ENCODE results near the gene RTP5. TPM values are rescaled to one million over a fixed set of nuclear protein-coding genes. Genes with fewer than 3 reads are reported as not detected.

RTP5 gene
- total RNA-seq, 1 donor: 1.1 TPM

DNA sequence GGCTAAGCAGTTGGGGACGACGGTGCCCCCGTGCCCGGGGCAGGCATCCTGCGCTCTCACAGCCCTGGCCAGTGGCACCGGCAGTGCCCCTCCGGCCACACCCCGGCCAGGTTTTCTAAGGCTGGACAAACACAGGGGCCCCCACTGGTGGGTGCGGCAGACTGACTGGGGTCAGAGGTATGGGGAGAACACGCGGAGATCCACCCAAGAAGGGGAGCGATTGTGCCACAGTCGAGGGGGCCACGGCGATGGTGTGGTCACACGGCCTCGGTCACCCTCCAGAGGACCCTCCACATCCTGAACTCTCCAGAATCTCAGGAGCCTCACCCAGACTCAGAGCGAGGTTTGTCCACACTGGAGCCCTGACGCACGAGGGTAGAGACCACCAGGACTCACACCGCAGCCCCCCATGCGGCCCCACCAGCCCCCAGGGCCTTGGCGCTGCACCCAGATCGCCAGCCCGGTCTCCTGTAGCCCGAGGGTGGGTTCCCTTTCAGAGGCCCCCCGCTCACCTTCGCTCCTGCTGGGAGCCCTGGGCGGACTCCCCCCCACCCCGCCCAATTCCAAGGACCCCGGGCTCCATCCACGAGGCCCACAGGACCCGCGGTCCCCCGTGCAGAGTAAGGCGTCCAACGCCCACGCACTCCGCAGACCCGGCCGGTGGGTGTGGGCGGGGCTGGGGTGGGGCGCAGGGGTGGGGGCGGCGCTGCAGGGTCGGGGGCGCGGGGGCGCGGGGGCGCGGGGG is 26.0 kb upstream of the RTP5 start:
- DNase-seq (ENCODE audit: low read depth in 2 of 3, low spot score in 2 of 3): no peak

DNA sequence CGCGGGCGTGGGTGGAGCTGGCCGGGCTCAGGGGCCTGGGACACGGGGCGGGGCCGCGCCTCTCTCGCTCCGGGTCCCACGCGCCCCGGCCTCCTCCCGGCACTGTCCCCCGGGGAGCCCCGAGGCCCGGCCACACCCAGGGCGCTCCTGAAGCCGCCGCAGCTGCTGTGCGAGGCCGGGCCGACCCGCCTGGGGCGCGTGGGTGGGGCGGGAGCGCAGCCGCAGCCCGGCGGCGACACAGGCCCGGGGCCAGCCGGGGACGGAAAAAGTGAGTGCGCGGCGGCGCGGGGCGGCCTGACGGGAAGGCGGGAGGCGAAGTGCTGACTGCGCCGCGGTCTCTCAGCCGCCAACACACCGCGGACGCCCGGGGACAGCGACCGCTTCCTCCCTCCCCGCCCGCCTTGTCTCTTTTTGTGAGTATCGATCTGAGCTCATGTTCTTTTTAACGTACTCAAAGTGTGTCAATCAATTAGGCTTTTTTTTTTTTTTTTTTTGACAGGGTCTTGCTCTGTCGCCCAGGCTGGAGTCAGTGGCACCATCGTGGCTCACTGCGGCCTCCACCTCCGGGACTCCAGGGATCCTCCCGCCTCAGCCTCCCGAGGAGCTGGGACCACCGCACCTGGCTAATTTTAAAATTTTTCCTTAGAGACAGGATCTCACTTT is 25.3 kb upstream of the RTP5 start:
- peak; percentile 52 to 86 (median 77) for DNase-seq (ENCODE audit: low read depth in 2 of 3, low spot score in 2 of 3)

DNA sequence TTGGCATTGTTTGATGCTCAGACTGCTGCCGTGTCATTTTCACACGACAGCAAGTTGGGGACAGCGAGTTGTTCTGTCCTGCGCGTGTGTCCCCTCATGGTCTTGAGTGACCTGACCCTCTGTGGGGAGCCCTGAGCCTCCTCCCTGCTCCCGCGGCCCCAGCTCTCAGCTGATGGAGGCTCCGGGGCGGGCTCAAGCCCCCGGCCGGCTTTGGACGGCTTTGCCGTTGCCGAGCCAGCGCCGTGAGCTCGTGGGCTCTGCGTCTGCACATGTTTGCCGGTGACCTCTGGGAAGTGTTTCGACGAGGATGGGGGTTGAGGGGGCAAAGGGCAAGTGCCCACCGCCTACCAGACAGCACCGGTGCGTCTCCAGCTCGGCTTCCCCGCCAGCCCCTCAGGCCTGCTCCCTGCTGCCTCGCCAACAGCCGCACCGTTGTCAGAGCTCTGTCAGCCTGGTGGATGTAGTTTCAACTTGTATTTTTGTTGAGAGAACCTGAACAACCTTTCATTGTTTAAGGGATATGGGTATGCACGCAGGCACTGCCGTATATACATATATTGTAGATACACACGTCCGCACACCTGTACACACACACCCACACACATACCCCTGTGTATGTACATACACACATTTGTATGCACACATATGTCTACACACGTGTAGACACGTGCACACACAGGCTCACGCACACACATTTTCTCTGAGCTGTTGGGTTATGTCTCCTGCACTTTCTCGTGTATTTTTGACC is 24.5 kb upstream of the RTP5 start:
- DNase-seq (ENCODE audit: low read depth in 2 of 3, low spot score in 2 of 3): no peak

GRCh38 chr2:241846406-241846805 is 23.1 kb upstream of the RTP5 start:
- no peak for DNase-seq (ENCODE audit: low read depth in 2 of 3, low spot score in 2 of 3)

DNA sequence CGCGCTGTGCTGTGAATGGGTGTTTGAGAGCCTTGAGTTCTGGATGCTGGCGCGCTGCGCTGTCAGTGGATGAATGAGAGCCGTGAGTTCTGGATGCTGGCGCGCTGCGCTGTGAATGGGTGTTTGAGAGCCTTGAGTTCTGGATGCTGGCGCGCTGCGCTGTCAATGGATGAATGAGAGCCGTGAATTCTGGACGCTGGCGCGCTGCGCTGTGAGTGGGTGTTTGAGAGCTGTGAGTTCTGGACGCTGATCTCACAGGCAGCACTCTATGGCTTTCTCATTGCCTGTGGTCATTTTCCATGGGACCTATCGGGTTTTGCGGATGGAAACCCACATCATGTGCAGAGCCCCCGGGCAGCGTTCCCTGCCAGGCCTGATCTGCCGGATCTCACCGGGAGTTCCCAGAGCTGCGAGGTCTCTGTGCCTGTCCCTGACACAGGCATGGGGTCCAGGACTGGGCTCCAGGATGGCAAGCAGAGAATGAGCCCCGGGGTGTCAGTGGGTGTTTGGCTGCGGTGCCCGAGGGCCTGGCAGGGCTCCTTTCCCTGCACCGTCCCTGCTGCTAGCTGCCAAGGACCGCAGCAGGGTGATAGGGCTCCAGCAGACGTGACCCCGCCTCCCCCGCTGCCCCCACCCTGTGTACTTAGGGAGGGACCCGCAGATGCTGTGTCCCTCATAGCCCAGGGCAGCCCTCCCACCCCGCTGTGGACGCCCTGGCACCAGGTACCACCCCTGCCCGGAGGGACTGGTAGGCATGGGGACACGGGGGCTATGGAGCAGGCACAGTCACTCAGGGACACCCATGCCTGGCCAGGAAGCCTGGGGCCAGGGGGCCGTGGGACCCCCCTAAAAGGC is 20.5 kb upstream of the RTP5 start:
- DNase-seq (ENCODE audit: low read depth in 2 of 3, low spot score in 2 of 3): no peak

DNA sequence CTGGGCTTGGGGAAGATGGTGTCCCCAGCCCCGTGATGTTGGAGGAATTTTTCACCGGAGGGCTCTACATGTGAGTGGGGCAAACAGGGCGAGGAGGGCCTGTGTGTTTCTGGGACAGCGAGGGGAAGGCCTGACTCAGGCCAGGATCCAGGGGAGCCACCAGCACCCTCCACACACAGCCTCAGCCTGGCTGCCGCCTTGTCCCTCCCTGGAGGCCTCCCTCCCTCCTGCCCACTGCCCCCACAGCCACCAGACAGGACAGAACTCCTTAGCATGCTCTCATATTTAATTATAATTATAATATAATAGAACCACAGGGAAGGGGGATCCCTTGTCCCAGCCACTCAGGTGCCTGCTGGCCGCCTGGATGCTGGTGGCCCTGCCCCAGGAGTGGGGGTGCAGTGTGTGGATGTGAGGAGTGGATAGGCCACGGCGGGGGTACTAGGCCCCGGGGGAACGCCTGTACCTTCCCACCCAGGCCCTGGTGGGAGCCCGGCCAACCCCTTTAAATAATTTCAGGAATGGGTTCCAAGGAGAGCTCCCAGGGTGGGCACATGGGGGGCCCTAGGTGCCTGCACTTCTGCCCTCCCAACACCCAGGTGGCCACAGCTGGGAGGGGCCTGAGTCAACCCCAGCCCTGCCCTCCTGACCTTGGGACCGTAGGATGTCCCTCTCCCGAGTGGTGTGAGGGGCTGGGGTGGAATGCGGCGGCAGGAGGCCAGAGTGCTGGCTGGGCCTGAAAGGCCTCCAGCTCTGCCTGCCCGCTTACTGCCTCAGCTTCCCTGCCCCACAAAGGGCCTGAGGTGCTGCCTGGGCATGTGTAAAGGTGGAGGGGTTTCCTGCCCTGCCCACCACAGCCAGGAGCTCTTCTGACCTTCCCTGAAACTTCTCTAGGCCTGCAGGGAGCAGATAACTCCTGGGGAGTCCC is 19.6 kb upstream of the RTP5 start:
- no peak for DNase-seq (ENCODE audit: low read depth in 2 of 3, low spot score in 2 of 3)

DNA sequence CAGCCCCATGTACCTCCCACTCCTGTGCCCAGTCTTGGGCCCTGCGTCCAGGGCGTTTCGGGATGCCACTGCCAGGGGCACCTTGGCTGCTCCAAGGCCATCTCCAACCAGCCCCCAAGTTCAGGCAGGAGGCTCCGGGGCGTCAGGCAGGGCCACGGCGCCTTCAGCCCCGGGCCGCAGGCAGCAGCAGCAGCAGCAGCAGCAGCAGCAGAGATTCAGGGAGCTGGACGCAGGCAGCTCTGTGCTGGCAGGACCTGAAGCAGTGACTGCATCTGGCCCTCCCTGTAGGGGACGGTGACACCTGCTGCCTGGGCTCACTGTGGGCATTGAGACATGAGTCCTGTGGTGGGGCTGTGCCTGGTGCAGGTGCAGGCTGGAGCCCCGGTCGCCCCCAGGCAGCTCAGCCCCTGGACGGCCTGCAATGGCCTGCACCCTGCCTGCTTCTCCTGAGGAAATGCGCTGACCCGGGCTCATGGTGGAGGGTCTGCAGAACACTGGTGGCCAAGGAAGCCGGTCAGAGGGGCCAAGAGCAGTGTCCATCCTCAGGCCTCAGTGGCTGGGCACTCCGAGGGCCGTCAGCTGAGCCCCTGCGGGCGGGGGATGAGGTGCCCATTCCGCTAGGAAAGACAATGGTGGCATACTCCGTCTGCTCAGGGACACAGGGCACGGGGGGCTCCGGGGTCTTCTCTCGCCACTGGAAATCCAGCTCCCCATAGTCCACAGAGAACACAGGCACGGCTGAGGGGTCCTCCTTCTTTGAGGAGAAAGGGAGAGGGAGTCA is 18.8 kb upstream of the RTP5 start:
- DNase-seq (ENCODE audit: low read depth in 2 of 3, low spot score in 2 of 3): no peak

GRCh38 chr2:241851325-241852115 is 18.0 kb upstream of the RTP5 start:
- no peak for DNase-seq (ENCODE audit: low read depth in 2 of 3, low spot score in 2 of 3)

GRCh38 chr2:241852116-241852980 is 17.2 kb upstream of the RTP5 start:
- no peak for DNase-seq (ENCODE audit: low read depth in 2 of 3, low spot score in 2 of 3)

GRCh38 chr2:241852981-241853631 is 16.4 kb upstream of the RTP5 start:
- no peak for DNase-seq (ENCODE audit: low read depth in 2 of 3, low spot score in 2 of 3)

DNA sequence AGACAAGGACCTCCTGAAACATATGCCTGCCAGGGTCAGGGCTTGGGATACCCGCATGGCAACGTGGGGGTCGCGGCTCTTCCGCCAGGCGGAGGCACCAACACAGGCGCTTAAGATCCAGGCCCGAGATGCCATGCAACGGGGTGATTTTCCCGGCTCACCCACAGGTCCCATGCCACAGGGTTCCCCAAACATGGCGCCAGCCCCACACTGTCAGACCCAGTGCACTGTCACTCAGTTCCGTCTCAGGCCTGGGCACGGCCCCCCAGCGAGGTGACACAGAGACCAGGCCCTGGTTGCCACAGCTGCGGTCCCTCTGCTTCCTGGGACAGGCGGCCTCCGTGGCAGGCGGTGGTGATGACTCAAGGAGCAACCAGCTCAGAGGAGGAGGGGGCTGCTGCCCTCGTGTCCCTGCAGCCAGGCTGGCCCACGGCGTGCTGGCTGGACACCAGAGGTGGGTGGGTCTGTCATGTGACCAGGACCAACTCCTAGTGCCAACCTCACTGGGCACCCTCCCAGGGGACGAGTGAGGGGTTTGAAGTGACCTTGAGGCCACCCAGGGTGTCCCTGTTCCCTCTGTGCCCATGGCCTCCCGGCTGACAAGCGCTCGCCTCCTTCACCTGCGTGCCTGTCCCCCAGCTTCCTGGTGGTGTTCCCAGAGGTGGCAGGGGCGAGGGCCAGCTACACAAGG is 15.7 kb upstream of the RTP5 start:
- DNase-seq (ENCODE audit: low read depth in 2 of 3, low spot score in 2 of 3): no peak

GRCh38 chr2:241854342-241855244 is 14.9 kb upstream of the RTP5 start:
- peak in 1 of 3 donors; percentile 56 for DNase-seq (ENCODE audit: low read depth in 2 of 3, low spot score in 2 of 3)

DNA sequence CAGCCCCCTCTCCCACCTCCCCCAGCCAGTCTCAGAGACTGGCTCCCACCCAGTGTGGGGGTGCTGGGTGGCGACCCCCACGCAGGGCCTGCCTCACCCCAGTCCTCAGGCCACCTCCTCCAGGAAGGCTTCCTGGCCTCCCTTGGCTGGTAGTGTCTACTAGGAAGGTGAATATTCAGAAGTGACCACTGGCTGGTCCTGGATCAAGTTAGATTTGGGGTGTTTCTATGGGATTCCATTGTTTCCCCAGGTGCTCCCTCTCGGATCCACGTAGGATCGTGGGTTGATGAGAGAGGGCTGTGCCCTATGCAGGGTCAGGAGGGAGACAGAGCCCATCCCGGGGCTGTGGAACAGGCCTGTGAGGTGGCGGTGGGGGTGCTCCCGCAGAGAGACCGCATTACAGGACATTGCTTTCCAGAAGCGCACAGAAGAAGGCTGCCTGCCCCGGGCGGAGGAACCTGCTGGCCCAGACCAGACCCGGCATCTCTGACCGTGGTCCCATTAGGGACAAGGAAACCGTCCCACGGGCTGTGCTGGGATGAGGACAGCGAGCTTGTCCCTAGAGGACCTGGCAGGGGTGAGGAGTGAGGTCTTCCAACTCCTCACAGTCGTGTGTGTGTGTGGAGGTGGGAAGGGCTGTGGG is 14.2 kb upstream of the RTP5 start:
- no peak for DNase-seq (ENCODE audit: low read depth in 2 of 3, low spot score in 2 of 3)

DNA sequence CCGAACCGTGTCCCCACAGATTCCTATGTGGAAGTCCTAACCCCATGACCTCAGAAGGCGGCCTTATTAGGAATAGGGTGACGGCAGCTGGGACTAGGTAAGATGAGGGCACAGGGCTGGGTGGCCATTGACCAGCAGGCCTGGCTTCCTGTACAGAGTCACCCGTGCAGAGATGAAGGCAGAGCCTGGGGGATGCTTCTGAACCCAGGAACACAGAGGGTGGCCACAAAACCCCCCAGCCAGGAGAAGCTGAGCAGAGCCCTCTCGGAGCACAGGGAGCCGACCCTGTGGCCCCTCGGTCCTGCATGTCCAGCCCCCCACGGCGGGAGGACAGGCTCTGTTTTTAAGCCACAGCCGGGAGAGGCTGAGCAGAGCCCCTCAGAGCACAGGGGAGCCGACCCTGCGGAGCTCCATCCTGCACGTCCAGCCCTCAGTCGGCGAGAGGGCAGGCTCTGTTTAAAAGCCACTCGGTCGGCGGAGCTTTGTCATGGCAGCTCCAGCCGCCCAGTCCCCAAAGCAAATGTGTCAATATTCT is 13.6 kb upstream of the RTP5 start:
- DNase-seq (ENCODE audit: low read depth in 2 of 3, low spot score in 2 of 3): no peak
